Mesothelial cell of epicardium (in vitro differentiated cells): ENCODE data around the gene PLXND1. TPM values are rescaled to one million over a fixed set of nuclear protein-coding genes. Genes with fewer than 3 reads are reported as not detected.

Experiments
- DNase-seq, 2 experiments: peaks; one replicate each; pipeline ENCODE4 v3.0.0; 2021; ENCODE audit warnings: low spot score in 2 of 2; ENCODE audit not compliant: unreplicated experiment in 2 of 2
- H3K27ac Mint-ChIP-seq: 2 replicates; pipeline ENCODE4 v1.8.0; 2021; ENCODE audit warnings: mixed read lengths
- H3K27me3 Mint-ChIP-seq: 2 replicates; pipeline ENCODE4 v1.8.0; 2021; ENCODE audit warnings: low read depth, mixed read lengths
- H3K36me3 Mint-ChIP-seq: 2 replicates; pipeline ENCODE4 v1.8.0; 2021; ENCODE audit warnings: mixed read lengths
- H3K4me1 Mint-ChIP-seq: 2 replicates; pipeline ENCODE4 v1.8.0; 2021; ENCODE audit warnings: mixed read lengths
- H3K4me3 Mint-ChIP-seq: 2 replicates; pipeline ENCODE4 v1.8.0; 2021; ENCODE audit warnings: mild to moderate bottlenecking, moderate library complexity, mixed read lengths
- H3K9me3 Mint-ChIP-seq: 2 replicates; pipeline ENCODE4 v1.8.0; 2021; ENCODE audit warnings: mixed read lengths
- CTCF ChIP-seq: fragments of 200-600 bp; sonication (generic); IDR thresholded peaks from one replicate; pipeline ENCODE4 v1.5.0; 2021; ENCODE audit warnings: antibody characterized with exemption; ENCODE audit not compliant: unreplicated experiment
- total RNA-seq: library from RNA; stranded (reverse); gene quantifications from 3 replicates; pipeline ENCODE4 v1.2.1, GENCODE V29; 2021

The PLXND1 gene
- total RNA-seq, 1 donor from 2014 or later, result 60.6 TPM

GRCh38 chr3:129600348-129600747 is 6.1 kb downstream of the PLXND1 start:
- no peak overlapping the region for H3K27ac Mint-ChIP-seq
- no peak for TF ChIP-seq CTCF
- no peaks in the 10 kb centered on the region for H3K9me3 Mint-ChIP-seq
- peaks cover 15% of the 10 kb centered on the region for H3K27me3 Mint-ChIP-seq
- no peaks in the 10 kb centered on the region for H3K36me3 Mint-ChIP-seq
- peaks cover 48% of the 10 kb centered on the region for H3K4me1 Mint-ChIP-seq
- no peak overlapping the region for H3K4me3 Mint-ChIP-seq
- no peak for DNase-seq

DNA sequence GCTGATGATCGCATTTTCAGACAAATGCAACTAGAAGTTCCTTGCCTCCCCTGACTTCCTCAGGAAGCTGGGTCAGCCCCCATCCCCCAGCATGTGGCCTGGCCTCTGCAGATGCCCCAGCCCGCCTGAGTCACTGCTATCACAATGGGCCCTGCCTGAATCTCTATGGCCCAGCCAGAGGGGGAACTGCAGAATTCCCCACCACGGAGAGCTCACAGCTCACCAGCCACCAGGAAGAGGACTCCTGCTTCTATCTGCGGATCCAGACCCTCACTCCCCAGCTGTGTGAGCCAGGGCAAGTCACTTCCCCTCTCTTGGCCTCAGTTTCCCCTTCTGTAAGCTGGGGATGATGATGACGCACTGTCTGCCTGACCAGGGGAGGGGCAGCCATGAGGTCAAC is 6.9 kb downstream of the PLXND1 start:
- Mint-ChIP-seq H3K36me3 (no peaks in the 10 kb centered on the region), H3K9me3 (no peaks in the 10 kb centered on the region), H3K4me1 (peaks cover 48% of the 10 kb centered on the region), H3K27ac (no peak overlapping the region), H3K4me3 (no peak overlapping the region), H3K27me3 (peaks cover 8% of the 10 kb centered on the region)
- no peak for TF ChIP-seq CTCF
- DNase-seq, result no peak

DNA sequence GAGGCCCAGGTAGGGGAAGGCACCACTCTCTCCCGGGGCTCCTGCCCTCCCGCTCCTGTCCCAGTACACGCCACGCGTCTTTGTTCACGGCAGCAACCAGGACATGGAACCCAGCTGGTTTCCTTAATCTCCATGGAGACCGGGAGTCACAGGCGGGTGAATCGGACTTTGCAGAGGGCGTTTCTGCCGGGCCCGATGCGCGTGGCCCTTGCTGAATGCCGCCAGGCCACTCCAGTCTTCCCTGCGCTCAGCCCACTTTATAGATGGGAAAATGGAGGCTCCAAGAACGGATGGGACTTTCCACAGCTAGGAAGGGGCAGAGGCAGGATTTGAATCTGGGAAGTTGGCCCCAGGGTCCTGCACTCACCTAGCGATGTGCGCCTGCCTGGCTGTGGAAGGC is 7.4 kb downstream of the PLXND1 start:
- TF ChIP-seq CTCF, result no peak
- Mint-ChIP-seq H3K27me3 (peaks cover 3% of the 10 kb centered on the region), H3K36me3 (no peaks in the 10 kb centered on the region), H3K4me1 (peaks cover 48% of the 10 kb centered on the region), H3K27ac (no peak overlapping the region), H3K4me3 (no peak overlapping the region), H3K9me3 (no peaks in the 10 kb centered on the region)
- no peak for DNase-seq

DNA sequence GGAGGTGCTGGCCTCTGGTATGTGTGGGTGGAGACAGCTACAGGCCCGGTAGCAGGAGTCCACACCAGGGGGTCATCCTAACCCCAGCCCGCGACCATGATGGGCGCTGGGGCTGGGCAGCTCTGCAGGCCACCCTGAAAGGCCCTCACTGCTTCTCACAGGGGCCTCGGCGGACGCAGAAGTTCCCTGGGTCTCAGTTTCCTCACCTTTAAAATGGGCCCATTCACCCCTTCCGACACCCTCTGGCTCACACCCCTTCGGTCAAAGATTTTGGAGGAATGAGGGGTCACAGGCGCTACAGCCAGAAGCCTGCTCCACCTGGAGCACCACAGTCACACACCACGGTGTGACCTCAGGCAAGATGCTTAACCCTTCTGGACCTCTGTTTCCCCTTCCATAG is 8.0 kb downstream of the PLXND1 start:
- H3K9me3 Mint-ChIP-seq, result no peaks in the 10 kb centered on the region
- H3K4me3 Mint-ChIP-seq, result no peak overlapping the region
- no peaks in the 10 kb centered on the region for H3K36me3 Mint-ChIP-seq
- no peak for DNase-seq
- no peak overlapping the region for H3K27ac Mint-ChIP-seq
- TF ChIP-seq CTCF, result no peak
- H3K4me1 Mint-ChIP-seq, result peaks cover 48% of the 10 kb centered on the region
- no peaks in the 10 kb centered on the region for H3K27me3 Mint-ChIP-seq

DNA sequence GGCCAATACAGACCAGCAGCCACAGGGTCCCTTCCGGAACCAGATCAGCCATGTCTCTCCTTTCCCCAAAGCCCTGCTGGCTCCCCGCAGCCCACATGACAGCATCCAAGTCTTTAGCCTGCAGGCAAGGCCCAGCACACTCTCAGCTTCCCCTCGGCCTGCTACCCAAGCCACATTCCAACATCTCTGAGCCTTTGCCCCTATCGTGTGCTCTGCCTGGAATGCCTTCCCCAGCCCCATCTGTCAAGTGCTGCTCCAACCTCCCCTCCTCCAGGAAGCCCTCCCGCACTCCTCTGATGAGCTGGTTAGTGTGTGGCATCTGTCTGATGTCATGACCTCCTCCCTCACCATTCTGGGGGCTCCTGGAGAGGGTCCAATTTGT is 8.5 kb downstream of the PLXND1 start:
- Mint-ChIP-seq H3K9me3 (no peaks in the 10 kb centered on the region), H3K36me3 (no peaks in the 10 kb centered on the region), H3K27me3 (no peaks in the 10 kb centered on the region), H3K4me1 (peaks cover 48% of the 10 kb centered on the region), H3K27ac (peak overlapping the region; percentile 79), H3K4me3 (no peak overlapping the region)
- no peak for TF ChIP-seq CTCF
- no peak for DNase-seq
